HTR-8/SVneo (cell line): ENCODE data around the gene IFT57.

Experiments
- DNase-seq: peaks from one replicate; pipeline ENCODE4 v3.0.0; 2011; ENCODE audit warnings: low spot score, mixed read lengths; ENCODE audit not compliant: insufficient read length
- FAIRE-seq: peaks from 2 replicates; lab custom pipeline; 2011; peaks lifted over from hg19 to GRCh38; lab: Jason Lieb, UNC

The IFT57 gene

DNA sequence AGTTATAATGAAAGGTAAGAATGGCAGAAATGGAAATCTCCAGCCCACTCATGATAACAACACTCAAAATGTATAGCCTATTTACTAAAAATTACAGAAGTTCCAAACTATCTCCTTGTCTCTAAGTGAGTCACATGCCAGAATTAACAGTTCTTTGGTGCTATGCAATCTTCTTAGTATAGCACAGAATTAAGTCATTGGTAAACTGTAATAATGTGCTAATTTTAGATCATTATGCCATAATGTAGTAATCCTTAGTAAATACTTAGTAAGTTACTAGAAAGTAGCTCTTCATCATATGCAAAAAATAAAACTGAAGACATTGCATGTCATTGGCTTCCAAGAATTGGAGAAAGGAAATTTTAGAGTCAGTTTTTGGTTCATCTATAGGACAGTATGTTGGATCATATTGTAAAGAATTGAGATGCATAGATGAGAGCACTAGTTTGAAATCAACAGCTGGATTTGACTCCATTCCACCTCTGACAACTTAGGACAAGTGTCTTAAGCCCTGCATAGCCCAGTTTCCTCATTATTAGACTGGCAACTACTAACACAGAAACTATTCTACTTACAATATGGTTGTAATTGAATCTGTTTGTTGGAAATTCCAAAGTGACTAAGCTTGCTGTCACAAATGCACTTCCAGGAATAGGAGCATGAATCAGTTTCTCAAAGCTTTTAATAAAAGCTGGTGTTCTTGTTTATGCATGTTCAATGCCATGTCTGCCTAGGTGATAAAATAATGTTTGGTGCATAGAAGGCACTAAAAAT is 91.3 kb downstream of the IFT57 start:
- FAIRE-seq, result no peak
- DNase-seq, result peak; percentile 33

DNA sequence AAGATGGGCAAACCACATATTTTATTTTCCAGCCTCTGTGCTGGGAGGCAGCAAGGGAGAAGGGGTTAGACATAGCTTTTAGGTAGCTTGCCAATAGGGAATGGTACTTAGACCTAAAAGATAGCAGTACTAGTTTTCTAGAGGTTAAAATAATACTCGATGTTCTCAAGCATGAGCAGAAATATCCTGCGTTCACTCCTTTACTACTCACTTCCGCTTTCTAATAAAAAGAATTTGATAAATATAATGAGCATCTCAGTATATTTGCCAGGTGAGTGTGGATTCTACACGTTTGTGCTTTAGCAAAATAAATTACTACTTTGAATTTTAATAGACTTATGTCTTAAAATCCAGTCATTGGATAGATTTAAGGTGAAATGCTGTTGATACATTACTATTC is 92.0 kb downstream of the IFT57 start:
- FAIRE-seq (no peak), DNase-seq (no peak)

DNA sequence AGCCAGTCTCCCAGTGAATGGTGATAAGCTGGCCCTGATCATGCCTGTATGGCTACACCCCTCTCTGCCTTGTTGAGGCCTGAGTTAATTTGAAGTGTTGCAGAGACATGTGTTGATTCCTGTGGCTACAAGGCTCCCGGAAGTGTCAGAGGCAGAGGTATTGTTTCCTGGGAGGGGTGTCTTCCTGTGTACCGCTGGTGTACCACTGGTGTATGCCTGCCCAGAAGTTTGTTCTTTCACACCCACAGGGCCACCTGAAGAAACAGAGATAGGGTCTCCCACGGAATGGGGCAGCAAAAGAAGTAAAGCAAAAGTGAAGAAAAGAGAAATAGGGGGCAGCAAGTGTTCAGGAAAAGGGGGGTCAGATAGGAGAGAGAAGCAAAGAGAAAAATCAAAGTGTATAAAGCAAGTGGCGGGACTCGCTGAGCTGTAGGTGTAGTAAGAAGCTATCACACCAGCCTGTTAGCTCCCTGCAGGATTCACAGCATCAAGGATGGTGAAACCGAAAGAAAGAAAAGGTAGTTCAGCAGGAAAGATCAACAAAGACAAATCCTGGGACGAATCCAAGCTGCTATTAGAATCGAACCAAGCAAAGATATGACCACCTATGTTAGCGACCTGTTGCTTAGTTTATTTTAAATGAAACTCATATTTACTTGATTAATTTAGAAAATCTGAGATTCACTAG is 94.8 kb downstream of the IFT57 start:
- no peak for FAIRE-seq
- no peak for DNase-seq

DNA sequence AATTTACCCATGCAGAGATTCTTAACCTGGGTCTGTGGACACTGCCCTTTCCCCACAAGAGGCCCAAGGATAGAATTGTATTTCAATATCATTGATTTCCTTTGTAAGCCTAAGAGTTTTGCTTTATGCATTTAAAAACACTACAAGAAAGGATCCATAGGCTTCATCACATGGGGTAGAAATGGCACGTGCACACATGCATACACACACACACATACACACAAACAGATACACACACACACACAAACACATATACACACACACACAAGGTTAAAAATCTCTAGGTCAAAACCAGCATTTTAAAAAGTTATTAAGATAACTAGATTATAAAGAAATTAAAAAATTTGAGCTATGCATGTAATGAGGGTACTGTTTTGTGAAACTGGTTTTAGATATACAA is 95.9 kb downstream of the IFT57 start:
- peak; percentile 4 for FAIRE-seq
- DNase-seq, result no peak

DNA sequence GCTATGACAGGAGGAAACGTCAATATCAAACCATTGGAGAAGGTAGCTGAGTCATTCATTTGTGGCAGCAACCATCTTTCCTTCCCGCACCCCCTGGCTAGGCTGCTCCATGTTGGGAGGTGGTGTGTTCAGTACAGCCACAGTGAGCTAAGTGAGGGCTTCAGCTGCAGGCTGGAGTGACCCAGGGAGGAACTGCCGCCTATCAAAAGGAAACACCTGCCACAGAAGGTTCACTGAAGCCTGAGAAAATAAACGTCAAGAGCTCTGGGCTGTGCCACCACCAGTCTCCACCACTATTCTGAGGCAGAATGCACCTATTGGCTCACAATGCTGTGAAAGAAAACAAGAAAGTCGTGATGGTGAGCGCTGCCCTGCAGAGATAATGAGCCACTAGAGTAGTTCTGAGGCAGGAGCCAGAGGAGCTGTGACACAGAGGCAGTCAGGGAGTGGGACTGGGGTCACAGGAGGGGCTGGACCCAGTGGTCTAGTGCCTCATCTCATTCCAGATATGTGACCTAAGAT is 96.6 kb downstream of the IFT57 start:
- no peak for DNase-seq
- no peak for FAIRE-seq

GRCh38 chr3:108125153-108125543 is 97.1 kb downstream of the IFT57 start:
- FAIRE-seq (no peak), DNase-seq (no peak)

DNA sequence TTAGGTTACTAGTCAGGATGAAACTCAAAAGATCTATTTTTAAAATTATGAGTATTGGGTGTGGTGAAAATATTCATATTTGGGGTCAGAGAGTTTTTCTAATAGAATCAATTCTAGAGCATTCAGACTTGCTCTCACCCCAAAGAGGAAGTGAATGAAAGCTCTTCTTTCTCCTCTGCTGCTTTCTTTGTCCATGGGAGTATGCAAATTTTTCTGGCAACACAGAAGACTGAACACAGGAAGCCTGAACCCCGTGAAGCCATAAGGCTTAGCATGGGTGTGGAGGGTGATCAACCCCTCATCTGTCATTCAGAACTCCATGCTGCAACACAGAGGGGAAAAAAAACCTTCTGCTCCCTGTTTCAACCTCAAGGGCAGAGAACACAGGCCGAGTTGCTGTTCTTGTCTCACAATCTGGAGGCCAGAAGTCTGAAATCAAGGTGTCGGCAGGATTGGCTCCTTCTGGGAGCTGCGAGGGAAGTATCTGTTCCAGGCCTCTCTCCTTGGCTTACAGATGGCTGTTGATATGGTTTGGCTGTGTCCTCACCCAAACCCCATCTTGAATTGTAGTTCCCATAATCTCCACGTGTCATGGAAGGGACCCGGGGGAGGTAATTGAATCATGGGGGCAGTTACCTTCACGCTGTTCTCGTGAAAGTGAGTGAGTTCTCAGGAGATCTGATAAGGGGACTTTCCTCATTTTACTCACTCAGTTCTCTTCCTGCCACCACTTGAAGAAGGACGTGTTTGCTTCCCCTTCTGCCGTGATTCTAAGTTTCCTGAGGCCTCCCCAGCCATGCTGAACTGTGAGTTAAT is 97.7 kb downstream of the IFT57 start:
- no peak for DNase-seq
- no peak for FAIRE-seq

- FAIRE-seq (no peak), DNase-seq (no peak)
These were observed 98.9 kb downstream of the IFT57 start for GRCh38 chr3:108123326-108123725.

- FAIRE-seq (no peak), DNase-seq (no peak)
These were observed 99.9 kb downstream of the IFT57 start for GRCh38 chr3:108122276-108122675.

DNA sequence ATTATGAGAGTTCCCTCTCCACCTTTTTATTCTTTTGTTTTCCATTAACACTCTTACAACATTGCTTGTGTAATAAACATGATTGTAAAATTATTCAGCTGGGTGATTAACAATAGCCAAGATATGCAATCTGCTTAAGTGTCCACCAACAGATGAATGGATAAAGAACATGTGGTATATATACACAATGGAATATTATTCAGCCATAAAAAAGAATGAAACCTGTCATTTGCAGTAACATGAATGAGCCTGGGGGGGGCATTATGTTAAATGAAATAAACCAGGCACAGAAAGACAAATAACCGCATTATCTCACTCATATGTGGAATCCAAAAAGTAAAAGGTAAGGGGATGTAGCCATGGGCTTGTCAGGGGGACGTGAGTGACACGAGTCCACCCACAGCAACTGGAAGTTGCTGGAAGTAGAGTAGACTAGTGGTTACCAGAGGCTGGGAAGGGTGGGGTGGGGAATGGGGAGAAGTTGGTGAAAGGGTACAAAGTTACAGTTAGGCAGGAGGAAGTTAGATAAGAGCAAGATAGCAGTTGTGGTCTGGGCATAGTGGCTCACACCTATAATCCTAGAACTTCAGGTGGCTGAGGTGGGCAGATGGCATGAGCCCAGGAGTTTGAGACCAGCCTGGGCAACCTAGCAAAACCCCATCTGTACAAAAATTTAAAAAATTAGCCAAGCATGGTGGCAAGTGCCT is 102.7 kb downstream of the IFT57 start:
- DNase-seq (no peak), FAIRE-seq (no peak)

GRCh38 chr3:108118038-108118768 is 104.0 kb downstream of the IFT57 start:
- FAIRE-seq, result no peak

GRCh38 chr3:108117241-108117775 is 104.9 kb downstream of the IFT57 start:
- FAIRE-seq, result no peak
- no peak for DNase-seq

More at GRCh38 chr3:108118038-108118768, 104.0 kb downstream of the IFT57 start:
- DNase-seq, result no peak

GRCh38 chr3:108114423-108115065 is 107.7 kb downstream of the IFT57 start:
- DNase-seq (no peak), FAIRE-seq (no peak)

DNA sequence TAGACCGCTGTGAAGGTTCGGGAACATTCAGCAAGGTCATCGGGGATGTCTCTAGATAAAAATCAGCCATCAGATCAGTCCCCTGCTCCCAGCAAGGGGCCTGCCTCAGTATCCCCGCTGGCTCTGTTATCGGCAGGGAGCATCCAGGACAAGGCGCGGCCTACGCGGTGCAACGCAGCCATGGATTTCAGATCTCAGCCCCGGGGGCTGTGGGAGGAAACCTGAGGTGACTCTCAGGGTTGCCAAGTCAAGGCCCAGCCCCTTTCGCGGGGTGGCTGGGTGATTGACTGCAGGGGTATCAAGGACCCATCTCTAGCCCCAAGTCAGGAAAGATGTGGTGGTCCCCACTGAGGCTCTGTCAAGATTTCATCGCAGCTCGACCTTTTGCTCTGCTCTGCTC is 108.2 kb downstream of the IFT57 start:
- DNase-seq (no peak), FAIRE-seq (no peak)

GRCh38 chr3:108110934-108111333 is 111.3 kb downstream of the IFT57 start:
- FAIRE-seq, result no peak
- DNase-seq, result no peak
